Uterus (tissue), 4 donors: ENCODE data around the gene CLHC1. TPM values are rescaled to one million over a fixed set of nuclear protein-coding genes. Genes with fewer than 3 reads are reported as not detected.
A peak's percentile ranks its signal among the peaks of the same experiment; 100 is the strongest.

Source experiments
- DNase-seq, 2 donors: peaks; one replicate each; pipeline ENCODE4 v3.0.0-alpha.2; 2019 to 2020
- H3K27ac ChIP-seq, 2 donors: fragments of 200-600 bp; sonication (generic); 1 replicate in 1 of 2; 2 replicates in 1 of 2; pipeline ENCODE4 v1.5.1; 2016 to 2018
- H3K27me3 ChIP-seq, 2 donors: fragments of 200-600 bp; sonication (generic); one replicate each; pipeline ENCODE4 v1.5.1; 2018 to 2019; ENCODE audit warnings: control low read depth in 1 of 2
- H3K36me3 ChIP-seq, 2 donors: fragments of 200-600 bp; sonication (generic); one replicate each; pipeline ENCODE4 v1.5.1; 2019; ENCODE audit warnings: control low read depth in 1 of 2
- H3K4me1 ChIP-seq, 2 donors: fragments of 200-600 bp; sonication (generic); one replicate each; pipeline ENCODE4 v1.5.1; 2018 to 2019; ENCODE audit warnings: control low read depth in 1 of 2
- H3K4me3 ChIP-seq, 2 donors: fragments of 200-600 bp; sonication (generic); 1 replicate in 1 of 2; 2 replicates in 1 of 2; pipeline ENCODE4 v1.5.1; 2018 to 2019; ENCODE audit warnings: mild to moderate bottlenecking in 1 of 2
- H3K9me3 ChIP-seq, 2 donors: fragments of 200-600 bp; sonication (generic); one replicate each; pipeline ENCODE4 v1.5.1; 2019; ENCODE audit warnings: control low read depth in 1 of 2
- POLR2A ChIP-seq, 2 donors: fragments of 450-650 bp; IDR thresholded peaks; one replicate each; pipeline ENCODE4 v1.6.1; 2016; ENCODE audit warnings: antibody characterized with exemption in 2 of 2, mild to moderate bottlenecking in 1 of 2, moderate library complexity in 1 of 2
- intact Hi-C: fragments of 100-400 bp; cut with DNase I; formaldehyde crosslinking; loops from one replicate; pipeline ENCODE4 v1.15.1; 2023; ENCODE audit warnings: low total_unique reads
- total RNA-seq, 4 donors: library from RNA; depleted of rRNA in 3 of 4; stranded (reverse); fragments of >200 nt in 3 of 4; gene quantifications; one replicate each; pipeline versions ENCODE4 v1.1.0 to v1.2.4, GENCODE V29; 2014 to 2023
- TF ChIP-seq, protein P1 (sequence below), 4 experiments: fragments of 200-600 bp in 2 of 4; fragments of 450-650 bp in 2 of 4; sonication (generic) in 2 of 4; IDR thresholded peaks; one replicate each; pipeline ENCODE4 v1.5.1; 2016 to 2019; ENCODE audit warnings: antibody characterized with exemption in 4 of 4, mild to moderate bottlenecking in 2 of 4, moderate library complexity in 1 of 4
- donor health status: DM: yes; HTN: yes; CAD: no.

Gene CLHC1
- total RNA-seq, 4 donors from 2014 or later: 0.51 to 52.7 (median 13.2) TPM

GRCh38 chr2:55141572-55142413, 90.3 kb downstream of the CLHC1 start:
- Histone ChIP-seq H3K36me3 (no peaks in the 10 kb centered on the region), H3K27ac (no peak overlapping the region), H3K4me3 (no peak overlapping the region), H3K9me3 (no peaks in the 10 kb centered on the region), H3K27me3 (no peaks in the 10 kb centered on the region), H3K4me1 (no peaks in the 10 kb centered on the region)
- DNase-seq: no peak
- intact Hi-C loops: no loop called here
- TF ChIP-seq, protein P1, sequence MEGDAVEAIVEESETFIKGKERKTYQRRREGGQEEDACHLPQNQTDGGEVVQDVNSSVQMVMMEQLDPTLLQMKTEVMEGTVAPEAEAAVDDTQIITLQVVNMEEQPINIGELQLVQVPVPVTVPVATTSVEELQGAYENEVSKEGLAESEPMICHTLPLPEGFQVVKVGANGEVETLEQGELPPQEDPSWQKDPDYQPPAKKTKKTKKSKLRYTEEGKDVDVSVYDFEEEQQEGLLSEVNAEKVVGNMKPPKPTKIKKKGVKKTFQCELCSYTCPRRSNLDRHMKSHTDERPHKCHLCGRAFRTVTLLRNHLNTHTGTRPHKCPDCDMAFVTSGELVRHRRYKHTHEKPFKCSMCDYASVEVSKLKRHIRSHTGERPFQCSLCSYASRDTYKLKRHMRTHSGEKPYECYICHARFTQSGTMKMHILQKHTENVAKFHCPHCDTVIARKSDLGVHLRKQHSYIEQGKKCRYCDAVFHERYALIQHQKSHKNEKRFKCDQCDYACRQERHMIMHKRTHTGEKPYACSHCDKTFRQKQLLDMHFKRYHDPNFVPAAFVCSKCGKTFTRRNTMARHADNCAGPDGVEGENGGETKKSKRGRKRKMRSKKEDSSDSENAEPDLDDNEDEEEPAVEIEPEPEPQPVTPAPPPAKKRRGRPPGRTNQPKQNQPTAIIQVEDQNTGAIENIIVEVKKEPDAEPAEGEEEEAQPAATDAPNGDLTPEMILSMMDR (IDR thresholded peaks at IDR 0.05): no peak
- TF ChIP-seq POLR2A (IDR thresholded peaks at IDR 0.05): no peak

DNA sequence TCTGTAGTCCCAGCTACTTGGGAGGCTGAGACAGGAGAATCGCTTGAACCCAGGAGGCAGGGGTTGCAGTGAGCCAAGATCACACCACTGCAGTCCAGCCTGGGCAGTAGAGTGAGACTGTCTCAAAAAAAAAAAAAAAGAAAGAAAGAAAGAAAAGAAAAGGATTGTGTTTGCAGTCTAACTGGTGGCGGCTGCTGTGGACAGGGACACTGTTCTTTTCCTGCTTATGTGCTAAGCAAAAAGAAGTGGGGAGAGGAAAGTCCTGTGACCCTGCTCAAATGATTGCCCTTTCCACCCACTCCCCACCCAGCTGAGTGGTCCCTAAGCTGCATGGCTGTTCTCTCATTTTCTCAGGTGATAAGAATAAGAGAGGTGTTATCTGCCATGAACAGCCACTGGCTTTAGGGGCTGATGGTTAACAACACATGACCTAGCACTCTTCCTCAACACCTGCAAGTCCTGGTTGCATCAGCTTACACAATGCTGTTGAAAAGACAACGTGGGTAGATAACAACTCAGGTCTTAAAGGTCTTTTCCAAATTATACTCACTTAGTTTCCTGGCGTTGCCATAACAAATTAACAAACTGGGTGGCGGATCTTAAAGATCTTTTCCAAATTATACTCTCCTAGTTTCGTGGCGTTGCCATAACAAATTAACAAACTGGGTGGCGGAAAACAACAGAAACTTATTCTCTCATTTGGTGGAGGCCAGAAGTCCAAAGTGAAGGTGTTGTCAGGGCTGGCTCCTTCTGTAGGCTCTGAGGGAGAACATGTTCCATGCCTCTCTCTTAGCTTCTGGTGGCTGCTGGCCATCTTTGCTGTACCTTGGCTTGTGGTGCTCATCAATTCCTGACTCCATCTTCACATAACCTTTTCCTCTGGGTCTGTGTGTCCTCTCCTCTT, 91.5 kb downstream of the CLHC1 start:
- Histone ChIP-seq H3K4me3 (no peak overlapping the region), H3K27ac (no peak overlapping the region), H3K27me3 (no peaks in the 10 kb centered on the region), H3K4me1 (no peaks in the 10 kb centered on the region), H3K9me3 (no peaks in the 10 kb centered on the region), H3K36me3 (no peaks in the 10 kb centered on the region)
- TF ChIP-seq, protein P1 (IDR thresholded peaks at IDR 0.05): no peak
- TF ChIP-seq POLR2A (IDR thresholded peaks at IDR 0.05): no peak
- no peak for DNase-seq
- intact Hi-C loops: no loop called here

GRCh38 chr2:55139305-55139704, 92.8 kb downstream of the CLHC1 start:
- intact Hi-C loops: no loop called here
- H3K27me3 ChIP-seq: no peaks in the 10 kb centered on the region
- no peak overlapping the region for H3K27ac ChIP-seq
- peaks cover 0 to 4% of the 10 kb centered on the region in 2 donors for H3K4me1 ChIP-seq
- DNase-seq: no peak
- no peaks in the 10 kb centered on the region for H3K9me3 ChIP-seq
- no peak overlapping the region for H3K4me3 ChIP-seq
- TF ChIP-seq, protein P1 (IDR thresholded peaks at IDR 0.05): no peak
- no peak for TF ChIP-seq POLR2A (IDR thresholded peaks at IDR 0.05)
- H3K36me3 ChIP-seq: no peaks in the 10 kb centered on the region

DNA sequence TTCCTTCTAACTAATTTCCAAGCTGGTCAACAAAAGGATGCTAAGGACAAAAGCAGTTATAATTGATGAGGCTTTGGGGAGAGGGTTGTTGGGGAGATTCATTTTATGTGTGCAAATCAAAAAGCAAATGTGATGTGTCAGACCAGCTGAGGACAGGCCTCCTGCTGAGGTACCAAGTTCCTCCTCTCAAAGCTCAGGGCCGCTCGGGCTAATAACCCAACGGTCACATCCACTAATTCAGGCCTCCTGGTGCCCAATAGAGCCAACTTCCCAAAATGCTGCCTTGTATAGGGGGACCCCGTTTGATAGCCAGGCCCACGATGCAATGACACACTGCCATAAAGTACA, 93.2 kb downstream of the CLHC1 start:
- TF ChIP-seq, protein P1 (IDR thresholded peaks at IDR 0.05): no peak
- no peak for TF ChIP-seq POLR2A (IDR thresholded peaks at IDR 0.05)
- Histone ChIP-seq H3K4me1 (peaks cover 0 to 6% of the 10 kb centered on the region in 2 donors), H3K27me3 (no peaks in the 10 kb centered on the region), H3K27ac (peak overlapping the region in 1 of 2 donors; percentile 58), H3K36me3 (no peaks in the 10 kb centered on the region), H3K4me3 (no peak overlapping the region), H3K9me3 (no peaks in the 10 kb centered on the region)
- no peak for DNase-seq
- intact Hi-C loops: no loop called here
